K562 (cell line): ENCODE results near the gene FCSK. TPM values are rescaled to one million over a fixed set of nuclear protein-coding genes. Genes with fewer than 3 reads are reported as not detected.
A peak's percentile ranks its signal among the peaks of the same experiment; 100 is the strongest.

Experiments
- ATAC-seq: fragments of 200-7000 bp; cut with Tn5 transposase; 3 replicates; pipeline ENCODE4 v1.9.1; 2020; ENCODE audit warnings: moderate library complexity
- BruUV-seq: library from RNA; stranded (reverse); fragments of 400-500 nt; replicated peaks from 2 replicates; lab custom pipeline; 2021; lab: Mats Ljungman, UMichigan
- CTCF ChIA-PET: fragments of 300-600 bp; formaldehyde crosslinking; extraction: SDS; loops from one replicate; lab custom pipeline; 2021; ENCODE audit warnings: low intra/inter-chr PET ratio; lab: Yijun Ruan, JAX
- POLR2A ChIA-PET: fragments of 300-600, 350-650 bp; sonication (Branson Sonifier 250); formaldehyde crosslinking; extraction: SDS; loops from one replicate; lab custom pipeline; 2021; ENCODE audit warnings: antibody characterized with exemption, inconsistent platforms; lab: Yijun Ruan, JAX
- DNase-seq, 4 experiments: peaks; one replicate each; pipeline versions ENCODE4 v3.0.0 to v3.0.0-alpha.2; 2011 to 2018; ENCODE audit warnings: low spot score in 3 of 4, mixed read lengths in 3 of 4; ENCODE audit errors: extremely low read depth in 1 of 4
- FAIRE-seq: peaks from 2 replicates; lab custom pipeline; 2011; peaks lifted over from hg19 to GRCh38; lab: Jason Lieb, UNC
- H2AFZ ChIP-seq: 2 replicates; pipeline ENCODE4 v1.6.0; 2011; ENCODE audit warnings: low read depth, low read length, control low read depth, inconsistent platforms
- H3K27ac ChIP-seq: fragments of 200-600 bp; 3 replicates; pipeline ENCODE4 v1.8.0; 2011; ENCODE audit warnings: low read depth, mild to moderate bottlenecking, control low read depth, inconsistent platforms, low read length, moderate library complexity, mixed read lengths; ENCODE audit errors: extremely low read depth
- H3K27me3 ChIP-seq, 2 experiments: fragments of 300-600 bp in 1 of 2; 2 replicates in 1 of 2; 3 replicates in 1 of 2; pipeline versions ENCODE4 v1.6.0 to v1.8.0; 2011; ENCODE audit warnings: inconsistent platforms in 2 of 2, low read length in 2 of 2, mild to moderate bottlenecking in 1 of 2, mixed read lengths in 1 of 2, moderate library complexity in 1 of 2; ENCODE audit not compliant: control insufficient read depth in 2 of 2, insufficient read depth in 2 of 2
- H3K36me3 ChIP-seq: fragments of 300-600 bp; 3 replicates; pipeline ENCODE4 v1.8.0; 2011; ENCODE audit warnings: mild to moderate bottlenecking, low read length, inconsistent platforms; ENCODE audit not compliant: control insufficient read depth, insufficient read depth
- H3K4me1 ChIP-seq, 2 experiments: fragments of 200-600 bp in 1 of 2; replicated peaks in 1 of 2; 2 replicates in 1 of 2; 3 replicates in 1 of 2; pipeline versions ENCODE4 v1.5.1 to v1.8.0; 2011; ENCODE audit warnings: inconsistent platforms in 2 of 2, low read length in 2 of 2, mild to moderate bottlenecking in 1 of 2, mixed read lengths in 1 of 2, moderate library complexity in 1 of 2; ENCODE audit not compliant: control insufficient read depth in 2 of 2, insufficient read depth in 2 of 2
- H3K4me2 ChIP-seq: 2 replicates; pipeline ENCODE4 v1.6.1; 2011; ENCODE audit warnings: low read length, control low read depth, inconsistent platforms, mixed read lengths; ENCODE audit not compliant: insufficient read depth
- H3K4me3 ChIP-seq: fragments of 200-600 bp; sonication (generic), shearing (Covaris generic); 2 replicates; pipeline ENCODE4 v1.5.1; 2016; ENCODE audit warnings: control low read depth, inconsistent platforms
- H3K79me2 ChIP-seq: fragments of 200-600 bp; 3 replicates; pipeline ENCODE4 v1.8.0; 2011; ENCODE audit warnings: low read length, inconsistent platforms; ENCODE audit not compliant: control insufficient read depth, insufficient read depth
- H3K9ac ChIP-seq, 2 experiments: 2 replicates each; pipeline versions ENCODE4 v1.6.0 to v1.6.1; 2011; ENCODE audit warnings: low read depth in 2 of 2, low read length in 2 of 2, control low read depth in 1 of 2, inconsistent platforms in 1 of 2, mild to moderate bottlenecking in 1 of 2, mixed read lengths in 1 of 2; ENCODE audit not compliant: insufficient read depth in 1 of 2
- H3K9me1 ChIP-seq: one replicate; pipeline ENCODE4 v1.6.0; 2011; ENCODE audit warnings: inconsistent platforms, mild to moderate bottlenecking, low read length, moderate library complexity; ENCODE audit not compliant: control insufficient read depth, insufficient read depth
- H3K9me3 ChIP-seq: replicated peaks from 2 replicates; pipeline ENCODE4 v1.5.1; 2011; ENCODE audit warnings: low read depth, low read length, inconsistent platforms; ENCODE audit not compliant: control insufficient read depth, insufficient read depth
- H4K20me1 ChIP-seq: replicated peaks from 2 replicates; pipeline ENCODE4 v1.6.1; 2011; ENCODE audit warnings: low read length, inconsistent platforms, mixed read lengths; ENCODE audit not compliant: control insufficient read depth, insufficient read depth
- DMBX1 ChIP-seq: fragments of 250-450 bp; sonication (Bioruptor Pico); IDR thresholded peaks from 2 replicates; pipeline ENCODE4 v1.8.0; 2022; ENCODE audit warnings: inconsistent platforms, mild to moderate bottlenecking, moderate library complexity, borderline replicate concordance
- GABPB2 ChIP-seq: fragments of 250-450 bp; sonication (Bioruptor Pico); conservative IDR thresholded peaks from 2 replicates; pipeline ENCODE4 v1.5.1; 2021; ENCODE audit warnings: mild to moderate bottlenecking
- JUND ChIP-seq, 2 experiments: IDR thresholded peaks; 2 replicates in 1 of 2; 3 replicates in 1 of 2; pipeline ENCODE4 v1.6.1; 2011; ENCODE audit warnings: borderline replicate concordance in 2 of 2, low read depth in 2 of 2, low read length in 2 of 2, improper control_type of control experiment in 1 of 2, missing biosample characterization in 1 of 2, missing genetic modification characterization in 1 of 2, missing genetic modification reagents in 1 of 2
- ZNF324 ChIP-seq: fragments of 250-450 bp; sonication (Bioruptor Pico); IDR thresholded peaks from 2 replicates; pipeline ENCODE4 v1.4.0; 2020; ENCODE audit warnings: mild to moderate bottlenecking
- WGBS: fragments of 100-300 bp; shearing (Covaris generic); methylation state at CpG from one replicate; pipeline ENCODE4 v1.1.6; 2016; ENCODE audit warnings: low coverage, mixed read lengths; ENCODE audit not compliant: insufficient coverage; ENCODE audit errors: missing lambda C conversion rate; 5-methylcytosine and 5-hydroxymethylcytosine counted together
- in situ Hi-C: fragments of 300-500 bp; cut with MboI; formaldehyde crosslinking; loops from 4 replicates; pipeline ENCODE4 v1.15.0; 2018; ENCODE audit warnings: inconsistent platforms, mixed read lengths
- intact Hi-C: fragments of 100-400 bp; cut with micrococcal nuclease; formaldehyde crosslinking; loops from 2 replicates; pipeline ENCODE4 v1.14.2; 2022
- polyA plus RNA-seq, 8 experiments: library from polyadenylated mRNA; depleted of rRNA in 4 of 8; stranded (reverse) in 5 of 8; unstranded in 3 of 8; fragments of >200 nt; fragmentation: Nextera tagmentation in 2 of 8; fragmentation: Illumina TruSeq in 1 of 8; extraction: Ambion mirVana in 2 of 8; extraction: Trizol in 1 of 8; gene quantifications; 2 replicates each; pipeline versions ENCODE4 v1.2.1 to v1.2.3, GENCODE V29; 2011 to 2014; ENCODE audit warnings: inconsistent platforms in 1 of 8, missing spikeins in 1 of 8
- total RNA-seq, 7 experiments: library from RNA; depleted of rRNA in 6 of 7; stranded (reverse); fragments of >200 nt in 6 of 7; fragmentation: Illumina TruSeq in 2 of 7; extraction: Trizol in 2 of 7; gene quantifications; 2 replicates each; pipeline versions ENCODE4 v1.2.1 to v1.2.3, GENCODE V29; 2011 to 2021; ENCODE audit warnings: low replicate concordance in 1 of 7
- TF ChIP-seq, protein P1 (sequence below): sonication (generic); formaldehyde crosslinking; IDR thresholded peaks from 2 replicates; pipeline ENCODE4 v1.8.1; 2023; ENCODE audit warnings: mild to moderate bottlenecking, missing genetic modification reagents
- TF ChIP-seq, protein P2 (sequence below): fragments of 250-450 bp; sonication (Bioruptor Pico); IDR thresholded peaks from 2 replicates; pipeline ENCODE4 v1.4.0; 2020
- TF ChIP-seq, protein P3 (sequence below): IDR thresholded peaks from 2 replicates; pipeline ENCODE4 v1.6.1; 2014; ENCODE audit warnings: antibody characterized with exemption
- TF ChIP-seq, protein P4 (sequence below): fragments of 250-450 bp; sonication (Bioruptor Pico); IDR thresholded peaks from 2 replicates; pipeline ENCODE4 v1.8.0; 2021; ENCODE audit warnings: mild to moderate bottlenecking, moderate library complexity

The FCSK gene
- total and polyA plus RNA-seq, 9 of the 15 experiments (the other 6 are each of a cell fraction or from before 2014, with no cell fraction given), result 0.92 to 18.6 (median 8.3) TPM

DNA sequence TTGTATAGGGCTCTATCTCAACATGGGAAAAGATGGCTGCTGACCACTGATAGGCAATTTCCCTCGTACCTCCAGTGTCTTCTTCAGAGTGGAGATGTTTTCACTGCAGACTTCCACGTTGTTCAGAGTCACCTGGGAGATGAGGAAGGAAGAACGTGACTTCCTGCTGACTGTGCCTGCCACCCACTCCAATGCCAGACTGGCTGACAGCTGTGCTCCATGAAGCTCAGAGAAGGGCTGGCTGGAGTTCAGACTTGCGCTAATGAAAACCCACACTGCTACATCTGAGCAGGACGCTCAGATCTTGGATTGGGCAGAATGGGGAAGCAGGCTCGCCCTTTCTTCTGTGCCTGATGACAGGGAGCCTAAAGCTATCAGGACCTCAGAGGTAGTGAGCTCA is 35.9 kb downstream of the FCSK start:
- ChIA-PET CTCF (no interaction called here), POLR2A (interaction anchor here (0.7 to 1.4 kb wide), 3 partner anchors 9 to 98 kb away, joined by 3 to 4 read pairs (median 3); no protein-coding TSS in a partner anchor)
- Histone ChIP-seq H3K36me3 (peaks cover 30% of the 10 kb centered on the region; the same call in 2 of the 3 replicates), H4K20me1 (no peaks in the 10 kb centered on the region), H3K4me3 (no peak overlapping the region), H3K4me2 (no peak overlapping the region), H3K27me3 (no peaks in the 10 kb centered on the region), H2AFZ (no peak overlapping the region), H3K9me1 (no peaks in the 10 kb centered on the region), H3K27ac (no peak overlapping the region), H3K4me1 (no peaks in the 10 kb centered on the region; a peak in 1 of 5 replicates), H3K9me3 (no peaks in the 10 kb centered on the region), H3K9ac (peak overlapping the region in 1 of 2 experiments; percentile 79; a peak in 1 of 4 replicates), H3K79me2 (no peaks in the 10 kb centered on the region)
- intact Hi-C loops (no loop called here), in situ Hi-C loops (no loop called here)
- FAIRE-seq (no peak), ATAC-seq (no peak), DNase-seq (no peak)
- TF ChIP-seq ZNF324 (CRISPR knock-in tag) (no peak), GABPB2 (CRISPR knock-in tag) (no peak), JUND (IDR thresholded peaks at IDR 0.05; ENCODE audit: borderline replicate concordance, low read depth, low read length) (no peak), JUND (tag; IDR thresholded peaks at IDR 0.05; ENCODE audit: borderline replicate concordance, low read depth, low read length) (no peak), DMBX1 (CRISPR knock-in tag) (no peak)
- TF ChIP-seq, protein P1, sequence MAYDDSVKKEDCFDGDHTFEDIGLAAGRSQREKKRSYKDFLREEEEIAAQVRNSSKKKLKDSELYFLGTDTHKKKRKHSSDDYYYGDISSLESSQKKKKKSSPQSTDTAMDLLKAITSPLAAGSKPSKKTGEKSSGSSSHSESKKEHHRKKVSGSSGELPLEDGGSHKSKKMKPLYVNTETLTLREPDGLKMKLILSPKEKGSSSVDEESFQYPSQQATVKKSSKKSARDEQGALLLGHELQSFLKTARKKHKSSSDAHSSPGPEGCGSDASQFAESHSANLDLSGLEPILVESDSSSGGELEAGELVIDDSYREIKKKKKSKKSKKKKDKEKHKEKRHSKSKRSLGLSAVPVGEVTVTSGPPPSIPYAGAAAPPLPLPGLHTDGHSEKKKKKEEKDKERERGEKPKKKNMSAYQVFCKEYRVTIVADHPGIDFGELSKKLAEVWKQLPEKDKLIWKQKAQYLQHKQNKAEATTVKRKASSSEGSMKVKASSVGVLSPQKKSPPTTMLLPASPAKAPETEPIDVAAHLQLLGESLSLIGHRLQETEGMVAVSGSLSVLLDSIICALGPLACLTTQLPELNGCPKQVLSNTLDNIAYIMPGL (CRISPR knock-in tag), result no peak
- TF ChIP-seq, protein P2, sequence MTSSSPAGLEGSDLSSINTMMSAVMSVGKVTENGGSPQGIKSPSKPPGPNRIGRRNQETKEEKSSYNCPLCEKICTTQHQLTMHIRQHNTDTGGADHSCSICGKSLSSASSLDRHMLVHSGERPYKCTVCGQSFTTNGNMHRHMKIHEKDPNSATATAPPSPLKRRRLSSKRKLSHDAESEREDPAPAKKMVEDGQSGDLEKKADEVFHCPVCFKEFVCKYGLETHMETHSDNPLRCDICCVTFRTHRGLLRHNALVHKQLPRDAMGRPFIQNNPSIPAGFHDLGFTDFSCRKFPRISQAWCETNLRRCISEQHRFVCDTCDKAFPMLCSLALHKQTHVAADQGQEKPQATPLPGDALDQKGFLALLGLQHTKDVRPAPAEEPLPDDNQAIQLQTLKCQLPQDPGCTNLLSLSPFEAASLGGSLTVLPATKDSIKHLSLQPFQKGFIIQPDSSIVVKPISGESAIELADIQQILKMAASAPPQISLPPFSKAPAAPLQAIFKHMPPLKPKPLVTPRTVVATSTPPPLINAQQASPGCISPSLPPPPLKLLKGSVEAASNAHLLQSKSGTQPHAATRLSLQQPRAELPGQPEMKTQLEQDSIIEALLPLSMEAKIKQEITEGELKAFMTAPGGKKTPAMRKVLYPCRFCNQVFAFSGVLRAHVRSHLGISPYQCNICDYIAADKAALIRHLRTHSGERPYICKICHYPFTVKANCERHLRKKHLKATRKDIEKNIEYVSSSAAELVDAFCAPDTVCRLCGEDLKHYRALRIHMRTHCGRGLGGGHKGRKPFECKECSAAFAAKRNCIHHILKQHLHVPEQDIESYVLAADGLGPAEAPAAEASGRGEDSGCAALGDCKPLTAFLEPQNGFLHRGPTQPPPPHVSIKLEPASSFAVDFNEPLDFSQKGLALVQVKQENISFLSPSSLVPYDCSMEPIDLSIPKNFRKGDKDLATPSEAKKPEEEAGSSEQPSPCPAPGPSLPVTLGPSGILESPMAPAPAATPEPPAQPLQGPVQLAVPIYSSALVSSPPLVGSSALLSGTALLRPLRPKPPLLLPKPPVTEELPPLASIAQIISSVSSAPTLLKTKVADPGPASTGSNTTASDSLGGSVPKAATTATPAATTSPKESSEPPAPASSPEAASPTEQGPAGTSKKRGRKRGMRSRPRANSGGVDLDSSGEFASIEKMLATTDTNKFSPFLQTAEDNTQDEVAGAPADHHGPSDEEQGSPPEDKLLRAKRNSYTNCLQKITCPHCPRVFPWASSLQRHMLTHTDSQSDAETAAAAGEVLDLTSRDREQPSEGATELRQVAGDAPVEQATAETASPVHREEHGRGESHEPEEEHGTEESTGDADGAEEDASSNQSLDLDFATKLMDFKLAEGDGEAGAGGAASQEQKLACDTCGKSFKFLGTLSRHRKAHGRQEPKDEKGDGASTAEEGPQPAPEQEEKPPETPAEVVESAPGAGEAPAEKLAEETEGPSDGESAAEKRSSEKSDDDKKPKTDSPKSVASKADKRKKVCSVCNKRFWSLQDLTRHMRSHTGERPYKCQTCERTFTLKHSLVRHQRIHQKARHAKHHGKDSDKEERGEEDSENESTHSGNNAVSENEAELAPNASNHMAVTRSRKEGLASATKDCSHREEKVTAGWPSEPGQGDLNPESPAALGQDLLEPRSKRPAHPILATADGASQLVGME (CRISPR knock-in tag), result no peak
- TF ChIP-seq, protein P3, sequence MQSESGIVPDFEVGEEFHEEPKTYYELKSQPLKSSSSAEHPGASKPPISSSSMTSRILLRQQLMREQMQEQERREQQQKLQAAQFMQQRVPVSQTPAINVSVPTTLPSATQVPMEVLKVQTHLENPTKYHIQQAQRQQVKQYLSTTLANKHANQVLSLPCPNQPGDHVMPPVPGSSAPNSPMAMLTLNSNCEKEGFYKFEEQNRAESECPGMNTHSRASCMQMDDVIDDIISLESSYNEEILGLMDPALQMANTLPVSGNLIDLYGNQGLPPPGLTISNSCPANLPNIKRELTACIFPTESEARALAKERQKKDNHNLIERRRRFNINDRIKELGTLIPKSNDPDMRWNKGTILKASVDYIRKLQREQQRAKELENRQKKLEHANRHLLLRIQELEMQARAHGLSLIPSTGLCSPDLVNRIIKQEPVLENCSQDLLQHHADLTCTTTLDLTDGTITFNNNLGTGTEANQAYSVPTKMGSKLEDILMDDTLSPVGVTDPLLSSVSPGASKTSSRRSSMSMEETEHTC, result no peak
- TF ChIP-seq, protein P4, sequence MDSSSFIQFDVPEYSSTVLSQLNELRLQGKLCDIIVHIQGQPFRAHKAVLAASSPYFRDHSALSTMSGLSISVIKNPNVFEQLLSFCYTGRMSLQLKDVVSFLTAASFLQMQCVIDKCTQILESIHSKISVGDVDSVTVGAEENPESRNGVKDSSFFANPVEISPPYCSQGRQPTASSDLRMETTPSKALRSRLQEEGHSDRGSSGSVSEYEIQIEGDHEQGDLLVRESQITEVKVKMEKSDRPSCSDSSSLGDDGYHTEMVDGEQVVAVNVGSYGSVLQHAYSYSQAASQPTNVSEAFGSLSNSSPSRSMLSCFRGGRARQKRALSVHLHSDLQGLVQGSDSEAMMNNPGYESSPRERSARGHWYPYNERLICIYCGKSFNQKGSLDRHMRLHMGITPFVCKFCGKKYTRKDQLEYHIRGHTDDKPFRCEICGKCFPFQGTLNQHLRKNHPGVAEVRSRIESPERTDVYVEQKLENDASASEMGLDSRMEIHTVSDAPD (CRISPR knock-in tag), result no peak
- 68% methylated on average over 6 of the region's 6 CpGs for WGBS
- BruUV-seq, result no TSS peak
